SK-N-SH (cell line): Measurements from ENCODE around the gene ZNF44. TPM values are rescaled to one million over a fixed set of nuclear protein-coding genes. Genes with fewer than 3 reads are reported as not detected.
A peak's percentile ranks its signal among the peaks of the same experiment; 100 is the strongest.

ENCODE experiments used
- CTCF ChIA-PET: fragments of 300-600, 350-600 bp; formaldehyde crosslinking; extraction: SDS; loops from one replicate; lab custom pipeline; 2021; lab: Yijun Ruan, JAX
- POLR2A ChIA-PET: fragments of 350-600 bp; sonication (Branson Sonifier 250); formaldehyde crosslinking; extraction: SDS; loops from one replicate; lab custom pipeline; 2020; ENCODE audit warnings: antibody characterized with exemption, inconsistent platforms; lab: Yijun Ruan, JAX
- DNase-seq: peaks from one replicate; pipeline ENCODE4 v3.0.0; 2012
- H2AFZ ChIP-seq: fragments of 200-600 bp; sonication (generic); 2 replicates; pipeline ENCODE4 v1.8.1; 2016; ENCODE audit warnings: antibody characterized with exemption, mild to moderate bottlenecking, low read depth
- H3F3A ChIP-seq: fragments of 200-600 bp; sonication (generic); replicated peaks from 2 replicates; pipeline ENCODE3; 2016; ENCODE audit warnings: antibody characterized with exemption, mild to moderate bottlenecking; ENCODE audit not compliant: insufficient read depth
- H3K27ac ChIP-seq, 2 experiments: fragments of 200-500 bp in 1 of 2; fragments of 200-600 bp in 1 of 2; sonication (Bioruptor generic) in 1 of 2; sonication (generic), shearing (Covaris generic) in 1 of 2; 2 replicates each; pipeline versions ENCODE4 v1.5.1 to v1.6.1; 2014 to 2016; ENCODE audit warnings: low read depth in 2 of 2, inconsistent platforms in 1 of 2, low read length in 1 of 2, mild to moderate bottlenecking in 1 of 2, mixed read lengths in 1 of 2
- H3K27me3 ChIP-seq: fragments of 200-600 bp; sonication (generic), shearing (Covaris generic); 2 replicates; pipeline ENCODE4 v1.6.1; 2016; ENCODE audit warnings: mixed run types; ENCODE audit not compliant: insufficient read depth
- H3K36me3 ChIP-seq, 2 experiments: fragments of 200-500 bp in 1 of 2; fragments of 200-600 bp in 1 of 2; sonication (Bioruptor generic) in 1 of 2; sonication (generic) in 1 of 2; replicated peaks in 1 of 2; 2 replicates each; pipeline versions ENCODE3 to v1.5.1; 2014 to 2016; ENCODE audit warnings: low read length in 1 of 2, mild to moderate bottlenecking in 1 of 2; ENCODE audit not compliant: insufficient read depth in 2 of 2, control insufficient read depth in 1 of 2
- H3K4me1 ChIP-seq, 2 experiments: fragments of 200-500 bp in 1 of 2; fragments of 200-600 bp in 1 of 2; sonication (Bioruptor generic) in 1 of 2; sonication (generic), shearing (Covaris generic) in 1 of 2; 2 replicates each; pipeline versions ENCODE4 v1.5.1 to v1.6.1; 2014 to 2016; ENCODE audit warnings: low read depth in 1 of 2, low read length in 1 of 2, mixed run types in 1 of 2; ENCODE audit not compliant: insufficient read depth in 2 of 2, control insufficient read depth in 1 of 2
- H3K4me2 ChIP-seq: fragments of 200-600 bp; sonication (generic), shearing (Covaris generic); 2 replicates; pipeline ENCODE4 v1.6.1; 2017; ENCODE audit warnings: mixed run types
- H3K4me3 ChIP-seq, 2 experiments: fragments of 200-500 bp in 1 of 2; fragments of 200-600 bp in 1 of 2; sonication (Bioruptor generic) in 1 of 2; sonication (generic), shearing (Covaris generic) in 1 of 2; 2 replicates each; pipeline versions ENCODE4 v1.5.1 to v1.8.1; 2014 to 2016; ENCODE audit warnings: low read depth in 2 of 2, inconsistent platforms in 1 of 2, low read length in 1 of 2, mild to moderate bottlenecking in 1 of 2, mixed read lengths in 1 of 2, moderate library complexity in 1 of 2
- H3K79me2 ChIP-seq: fragments of 200-600 bp; sonication (generic); 2 replicates; pipeline ENCODE4 v1.8.1; 2017; ENCODE audit warnings: mild to moderate bottlenecking; ENCODE audit not compliant: insufficient read depth
- H3K9ac ChIP-seq: fragments of 200-600 bp; sonication (generic); 2 replicates; pipeline ENCODE4 v1.6.1; 2017; ENCODE audit warnings: mixed run types
- H3K9me2 ChIP-seq: fragments of 200-600 bp; sonication (generic); 2 replicates; pipeline ENCODE4 v1.6.1; 2017; ENCODE audit warnings: mixed run types
- H3K9me3 ChIP-seq: fragments of 200-600 bp; sonication (generic); 2 replicates; pipeline ENCODE4 v1.6.1; 2017; ENCODE audit warnings: mixed run types, mild to moderate bottlenecking, moderate library complexity
- H4K20me1 ChIP-seq: fragments of 200-600 bp; sonication (generic); 2 replicates; pipeline ENCODE4 v1.6.1; 2017; ENCODE audit warnings: mild to moderate bottlenecking, mixed run types; ENCODE audit not compliant: insufficient read depth
- CHD2 ChIP-seq: fragments of 150-350 bp; IDR thresholded peaks from 2 replicates; pipeline ENCODE4 v1.6.1; 2018; ENCODE audit warnings: low read length; ENCODE audit not compliant: partially characterized antibody
- EZH2phosphoT487 ChIP-seq: fragments of 200-600 bp; sonication (generic); IDR thresholded peaks from 2 replicates; pipeline ENCODE4 v1.6.1; 2017; ENCODE audit warnings: low read depth, mixed run types, mild to moderate bottlenecking, antibody characterized with exemption, moderate library complexity, borderline replicate concordance
- FOSL2 ChIP-seq: IDR thresholded peaks from 2 replicates; pipeline ENCODE4 v1.4.0; 2012; ENCODE audit warnings: low read depth, mild to moderate bottlenecking, moderate library complexity, borderline replicate concordance
- FOXJ3 ChIP-seq: sonication (generic); formaldehyde crosslinking; IDR thresholded peaks from 2 replicates; pipeline ENCODE4 v1.5.1; 2020; ENCODE audit warnings: mild to moderate bottlenecking, missing genetic modification reagents
- GABPA ChIP-seq: IDR thresholded peaks from 2 replicates; pipeline ENCODE4 v1.4.0; 2012; ENCODE audit warnings: low read depth, mild to moderate bottlenecking
- GATA2 ChIP-seq: sonication (generic); formaldehyde crosslinking; IDR thresholded peaks from 2 replicates; pipeline ENCODE4 v1.5.0; 2020; ENCODE audit warnings: mild to moderate bottlenecking, missing genetic modification reagents
- MEF2A ChIP-seq: IDR thresholded peaks from 2 replicates; pipeline ENCODE4 v1.4.0; 2012; ENCODE audit warnings: low read depth, borderline replicate concordance
- MXI1 ChIP-seq: IDR thresholded peaks from 2 replicates; pipeline ENCODE4 v1.6.1; 2012; ENCODE audit warnings: mild to moderate bottlenecking, low read depth, low read length, improper control_type of control experiment
- NFIC ChIP-seq: IDR thresholded peaks from 2 replicates; pipeline ENCODE4 v1.4.0; 2012; ENCODE audit warnings: borderline replicate concordance
- NRF1 ChIP-seq: IDR thresholded peaks from 2 replicates; pipeline ENCODE4 v1.6.1; 2012; ENCODE audit warnings: low read depth, mild to moderate bottlenecking, low read length
- POLR2AphosphoS5 ChIP-seq: IDR thresholded peaks from 2 replicates; pipeline ENCODE4 v1.6.1; 2012; ENCODE audit warnings: low read depth, low read length
- RCOR1 ChIP-seq: fragments of 150-350 bp; IDR thresholded peaks from 2 replicates; pipeline ENCODE4 v1.6.1; 2017; ENCODE audit warnings: antibody characterized with exemption, low read length
- RFX5 ChIP-seq: IDR thresholded peaks from 2 replicates; pipeline ENCODE4 v1.6.1; 2012; ENCODE audit warnings: mild to moderate bottlenecking, improper control_type of control experiment, low read length
- RXRA ChIP-seq: IDR thresholded peaks from 2 replicates; pipeline ENCODE4 v1.4.0; 2012; ENCODE audit warnings: low read depth, mild to moderate bottlenecking, borderline replicate concordance
- TAF1 ChIP-seq: IDR thresholded peaks from 2 replicates; pipeline ENCODE4 v1.6.1; 2012; ENCODE audit warnings: low read depth, mild to moderate bottlenecking, low read length, moderate library complexity, borderline replicate concordance
- TCF12 ChIP-seq: IDR thresholded peaks from 2 replicates; pipeline ENCODE4 v1.4.0; 2012
- TEAD4 ChIP-seq: IDR thresholded peaks from 2 replicates; pipeline ENCODE4 v1.4.0; 2012; ENCODE audit warnings: mild to moderate bottlenecking, borderline replicate concordance; ENCODE audit not compliant: insufficient read depth
- YY1 ChIP-seq: IDR thresholded peaks from 2 replicates; pipeline ENCODE4 v1.4.0; 2012; ENCODE audit warnings: low read depth, mild to moderate bottlenecking
- WGBS: methylation state at CpG from one replicate; pipeline ENCODE4 v1.1.6; 2017; ENCODE audit warnings: low lambda C conversion rate; 5-methylcytosine and 5-hydroxymethylcytosine counted together
- polyA plus RNA-seq, 3 experiments: library from polyadenylated mRNA; depleted of rRNA; stranded (reverse); fragments of >200 nt; gene quantifications; 2 replicates each; pipeline ENCODE4 v1.2.3, GENCODE V29; 2012
- TF ChIP-seq, protein P1 (sequence below): IDR thresholded peaks from 2 replicates; pipeline ENCODE4; 2012
- TF ChIP-seq, protein P2 (sequence below): IDR thresholded peaks from 2 replicates; pipeline ENCODE4 v1.4.0; 2012; ENCODE audit warnings: low read depth, borderline replicate concordance
- TF ChIP-seq, protein P3 (sequence below): IDR thresholded peaks from 2 replicates; pipeline ENCODE4 v1.4.0; 2012; ENCODE audit warnings: low read depth
- TF ChIP-seq, protein P4 (sequence below): IDR thresholded peaks from 2 replicates; pipeline ENCODE4 v1.6.1; 2012; ENCODE audit warnings: mild to moderate bottlenecking, low read depth, low read length, moderate library complexity
- TF ChIP-seq, protein P5 (sequence below): fragments of 200-600 bp; sonication (generic); IDR thresholded peaks from 2 replicates; pipeline ENCODE4 v1.6.1; 2017; ENCODE audit warnings: antibody characterized with exemption, mild to moderate bottlenecking, moderate library complexity

The ZNF44 gene
- 3.4 and 3.6 TPM in 2 replicates for polyA plus RNA-seq (2012; rRNA removed)
- 2.8 and 3.0 TPM in 2 replicates for polyA plus RNA-seq (2012; cell fraction: cytosol; rRNA removed)
- 7.3 and 10.7 TPM in 2 replicates for polyA plus RNA-seq (2012; cell fraction: nucleus; rRNA removed)

DNA sequence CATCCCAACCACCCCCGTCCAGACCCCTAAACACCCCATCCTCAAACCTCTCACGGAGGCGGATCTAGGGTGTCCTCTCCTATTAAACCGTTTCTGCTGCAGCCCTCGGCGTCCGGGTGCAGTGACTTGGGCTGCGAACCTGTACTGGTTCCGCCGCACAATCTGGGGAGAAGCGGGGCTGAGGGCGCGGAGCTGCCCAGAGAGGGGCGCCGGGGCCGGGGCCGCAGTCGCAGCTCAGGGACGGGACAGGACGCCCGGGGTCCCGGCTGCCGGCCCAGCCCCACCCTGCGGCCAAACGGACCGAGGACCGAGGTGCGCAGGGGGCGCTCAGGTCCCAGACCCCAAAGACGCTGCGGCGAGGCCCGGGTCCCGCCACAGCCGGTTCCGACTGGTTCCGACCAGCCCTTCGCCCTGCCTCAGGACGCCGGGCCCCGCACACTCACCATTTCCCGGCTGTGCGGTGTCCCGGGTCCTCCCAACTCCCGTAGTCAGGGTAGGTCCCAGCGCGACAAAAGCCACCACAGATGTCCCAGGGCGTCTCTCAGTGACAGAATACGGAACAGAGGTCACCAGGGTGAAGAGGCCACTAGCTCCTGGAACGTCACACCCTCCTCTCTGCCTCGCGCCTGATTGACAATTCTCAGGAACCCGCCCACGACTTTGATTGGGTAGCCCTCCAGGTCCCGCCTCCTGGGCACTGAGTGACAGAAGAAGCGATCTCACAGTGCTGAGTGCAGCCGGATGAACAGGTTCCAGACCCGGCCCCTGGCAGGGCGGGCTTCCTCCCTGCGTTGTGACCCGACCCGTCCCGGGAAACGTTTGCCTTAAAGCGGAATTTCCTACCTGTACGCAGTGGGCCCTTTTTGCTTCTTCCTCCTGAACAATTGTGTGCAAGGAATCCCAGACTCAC lies at the start of gene ZNF44:
TSS of gene ZNF44 (minus strand) at position 635 of the 910 bp plus-strand sequence. CDS start at position 446, 189 bp downstream.
- WGBS: 2% methylated on average over 28 of the region's 66 CpGs
- TF ChIP-seq TCF12: no peak
- no peak for TF ChIP-seq MEF2A
- TF ChIP-seq GATA2: no peak
- TF ChIP-seq, protein P1, sequence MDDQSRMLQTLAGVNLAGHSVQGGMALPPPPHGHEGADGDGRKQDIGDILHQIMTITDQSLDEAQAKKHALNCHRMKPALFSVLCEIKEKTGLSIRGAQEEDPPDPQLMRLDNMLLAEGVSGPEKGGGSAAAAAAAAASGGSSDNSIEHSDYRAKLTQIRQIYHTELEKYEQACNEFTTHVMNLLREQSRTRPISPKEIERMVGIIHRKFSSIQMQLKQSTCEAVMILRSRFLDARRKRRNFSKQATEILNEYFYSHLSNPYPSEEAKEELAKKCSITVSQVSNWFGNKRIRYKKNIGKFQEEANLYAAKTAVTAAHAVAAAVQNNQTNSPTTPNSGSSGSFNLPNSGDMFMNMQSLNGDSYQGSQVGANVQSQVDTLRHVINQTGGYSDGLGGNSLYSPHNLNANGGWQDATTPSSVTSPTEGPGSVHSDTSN: peak; percentile 99
- TF ChIP-seq RFX5: no peak
- TF ChIP-seq NFIC: no peak
- no peak for TF ChIP-seq YY1
- TF ChIP-seq, protein P2, sequence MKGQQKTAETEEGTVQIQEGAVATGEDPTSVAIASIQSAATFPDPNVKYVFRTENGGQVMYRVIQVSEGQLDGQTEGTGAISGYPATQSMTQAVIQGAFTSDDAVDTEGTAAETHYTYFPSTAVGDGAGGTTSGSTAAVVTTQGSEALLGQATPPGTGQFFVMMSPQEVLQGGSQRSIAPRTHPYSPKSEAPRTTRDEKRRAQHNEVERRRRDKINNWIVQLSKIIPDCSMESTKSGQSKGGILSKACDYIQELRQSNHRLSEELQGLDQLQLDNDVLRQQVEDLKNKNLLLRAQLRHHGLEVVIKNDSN: no peak
- TF ChIP-seq, protein P3, sequence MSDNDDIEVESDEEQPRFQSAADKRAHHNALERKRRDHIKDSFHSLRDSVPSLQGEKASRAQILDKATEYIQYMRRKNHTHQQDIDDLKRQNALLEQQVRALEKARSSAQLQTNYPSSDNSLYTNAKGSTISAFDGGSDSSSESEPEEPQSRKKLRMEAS: 0 out of 2 replicates have a peak, but pooled peaks have one; percentile 22
- TF ChIP-seq, protein P4, sequence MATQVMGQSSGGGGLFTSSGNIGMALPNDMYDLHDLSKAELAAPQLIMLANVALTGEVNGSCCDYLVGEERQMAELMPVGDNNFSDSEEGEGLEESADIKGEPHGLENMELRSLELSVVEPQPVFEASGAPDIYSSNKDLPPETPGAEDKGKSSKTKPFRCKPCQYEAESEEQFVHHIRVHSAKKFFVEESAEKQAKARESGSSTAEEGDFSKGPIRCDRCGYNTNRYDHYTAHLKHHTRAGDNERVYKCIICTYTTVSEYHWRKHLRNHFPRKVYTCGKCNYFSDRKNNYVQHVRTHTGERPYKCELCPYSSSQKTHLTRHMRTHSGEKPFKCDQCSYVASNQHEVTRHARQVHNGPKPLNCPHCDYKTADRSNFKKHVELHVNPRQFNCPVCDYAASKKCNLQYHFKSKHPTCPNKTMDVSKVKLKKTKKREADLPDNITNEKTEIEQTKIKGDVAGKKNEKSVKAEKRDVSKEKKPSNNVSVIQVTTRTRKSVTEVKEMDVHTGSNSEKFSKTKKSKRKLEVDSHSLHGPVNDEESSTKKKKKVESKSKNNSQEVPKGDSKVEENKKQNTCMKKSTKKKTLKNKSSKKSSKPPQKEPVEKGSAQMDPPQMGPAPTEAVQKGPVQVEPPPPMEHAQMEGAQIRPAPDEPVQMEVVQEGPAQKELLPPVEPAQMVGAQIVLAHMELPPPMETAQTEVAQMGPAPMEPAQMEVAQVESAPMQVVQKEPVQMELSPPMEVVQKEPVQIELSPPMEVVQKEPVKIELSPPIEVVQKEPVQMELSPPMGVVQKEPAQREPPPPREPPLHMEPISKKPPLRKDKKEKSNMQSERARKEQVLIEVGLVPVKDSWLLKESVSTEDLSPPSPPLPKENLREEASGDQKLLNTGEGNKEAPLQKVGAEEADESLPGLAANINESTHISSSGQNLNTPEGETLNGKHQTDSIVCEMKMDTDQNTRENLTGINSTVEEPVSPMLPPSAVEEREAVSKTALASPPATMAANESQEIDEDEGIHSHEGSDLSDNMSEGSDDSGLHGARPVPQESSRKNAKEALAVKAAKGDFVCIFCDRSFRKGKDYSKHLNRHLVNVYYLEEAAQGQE: no peak
- TF ChIP-seq CHD2: peak; percentile 91
- no peak for TF ChIP-seq NRF1
- TF ChIP-seq FOSL2: no peak
- TF ChIP-seq FOXJ3 (CRISPR knock-in tag): no peak
- peak; percentile 90 for TF ChIP-seq GABPA
- TF ChIP-seq, protein P5, sequence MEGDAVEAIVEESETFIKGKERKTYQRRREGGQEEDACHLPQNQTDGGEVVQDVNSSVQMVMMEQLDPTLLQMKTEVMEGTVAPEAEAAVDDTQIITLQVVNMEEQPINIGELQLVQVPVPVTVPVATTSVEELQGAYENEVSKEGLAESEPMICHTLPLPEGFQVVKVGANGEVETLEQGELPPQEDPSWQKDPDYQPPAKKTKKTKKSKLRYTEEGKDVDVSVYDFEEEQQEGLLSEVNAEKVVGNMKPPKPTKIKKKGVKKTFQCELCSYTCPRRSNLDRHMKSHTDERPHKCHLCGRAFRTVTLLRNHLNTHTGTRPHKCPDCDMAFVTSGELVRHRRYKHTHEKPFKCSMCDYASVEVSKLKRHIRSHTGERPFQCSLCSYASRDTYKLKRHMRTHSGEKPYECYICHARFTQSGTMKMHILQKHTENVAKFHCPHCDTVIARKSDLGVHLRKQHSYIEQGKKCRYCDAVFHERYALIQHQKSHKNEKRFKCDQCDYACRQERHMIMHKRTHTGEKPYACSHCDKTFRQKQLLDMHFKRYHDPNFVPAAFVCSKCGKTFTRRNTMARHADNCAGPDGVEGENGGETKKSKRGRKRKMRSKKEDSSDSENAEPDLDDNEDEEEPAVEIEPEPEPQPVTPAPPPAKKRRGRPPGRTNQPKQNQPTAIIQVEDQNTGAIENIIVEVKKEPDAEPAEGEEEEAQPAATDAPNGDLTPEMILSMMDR: no peak
- peak; percentile 71; the same call in 1 of the 2 replicates for TF ChIP-seq MXI1
- no peak for TF ChIP-seq RCOR1
- no peak; the same call in 1 of the 2 replicates for TF ChIP-seq RXRA
- peak; percentile 43; the same call in 1 of the 2 replicates for TF ChIP-seq POLR2AphosphoS5
- peak; percentile 21; the same call in 1 of the 2 replicates for TF ChIP-seq TAF1
- TF ChIP-seq EZH2phosphoT487: no peak
- TF ChIP-seq TEAD4: no peak

More for the DNA sequence above, at the start of gene ZNF44:
- Histone ChIP-seq H4K20me1 (no peaks in the 10 kb centered on the region), H3F3A (no peaks in the 10 kb centered on the region), H3K4me2 (peak within 1 kb of the TSS; percentile 86), H3K79me2 (peaks cover 58% of the 10 kb centered on the region), H3K36me3 (peaks cover 0 to 6% of the 10 kb centered on the region in 2 experiments), H3K27ac (peak within 1 kb of the TSS; percentile 54 to 63), H3K9me2 (no peaks in the 10 kb centered on the region), H3K27me3 (no peaks in the 10 kb centered on the region), H3K4me1 (peaks cover 5 to 8% of the 10 kb centered on the region in 2 experiments; a peak in 3 of 4 replicates), H3K9me3 (no peaks in the 10 kb centered on the region), H3K4me3 (peak within 1 kb of the TSS; percentile 75 to 97), H2AFZ (peak within 1 kb of the TSS; percentile 81), H3K9ac (peak within 1 kb of the TSS; percentile 81)
- ChIA-PET POLR2A (interaction anchor here (1.0 to 1.1 kb wide), 2 partner anchors 71 to 132 kb away, joined by 3 to 7 read pairs; partner anchors contain the start of genes ZNF136 and ZNF442), CTCF (interaction anchor here (1.0 to 1.3 kb wide), 2 partner anchors 71 to 235 kb away, joined by 3 to 4 read pairs; partner anchors contain the start of gene ZNF442)
- peak; percentile 95 for DNase-seq
